ENCODE measurements around the gene PAX1.

- TF ChIP-seq CTCF (IDR thresholded peaks at IDR 0.05; ENCODE audit: low read depth, low read length, missing input control) = no peak
- no peak for TF ChIP-seq JUND (IDR thresholded peaks at IDR 0.05)
- TF ChIP-seq SP1 (IDR thresholded peaks at IDR 0.05) = no peak
- TF ChIP-seq MAX (IDR thresholded peaks at IDR 0.05) = no peak
- TF ChIP-seq REST (IDR thresholded peaks at IDR 0.05) = no peak
- TF ChIP-seq ATF3 (IDR thresholded peaks at IDR 0.05) = no peak
- TF ChIP-seq RAD21 (IDR thresholded peaks at IDR 0.05) = no peak
Measured at GRCh38 chr20:21681234-21681921, 24.1 kb upstream of the PAX1 start.

Data from liver (tissue), 3 donors.